ENCODE results near the gene TNRC6C.
"Not testable (repeated sequence)": the region's sequence is repeated elsewhere in the genome, so short reads cannot be mapped to it uniquely, and the experiment has no call there.

TNRC6C gene

GRCh38 chr17:78112518-78113471 is 154.3 kb downstream of the TNRC6C start:
- DNase-seq (ENCODE audit: low read depth), result peak; percentile 65

- no peak for DNase-seq (ENCODE audit: low read depth)
These were observed 155.6 kb downstream of the TNRC6C start for GRCh38 chr17:78113804-78114785.

GRCh38 chr17:78114831-78115723 is 156.6 kb downstream of the TNRC6C start:
- no peak for DNase-seq (ENCODE audit: low read depth)

GRCh38 chr17:78115803-78116202 is 157.3 kb downstream of the TNRC6C start:
- DNase-seq (ENCODE audit: low read depth), result not testable (repeated sequence)

GRCh38 chr17:78116411-78116810 is 157.9 kb downstream of the TNRC6C start:
- DNase-seq (ENCODE audit: low read depth), result no peak

GRCh38 chr17:78117027-78117981 is 158.8 kb downstream of the TNRC6C start:
- DNase-seq (ENCODE audit: low read depth), result no peak

GRCh38 chr17:78118801-78119241 is 160.3 kb downstream of the TNRC6C start:
- DNase-seq (ENCODE audit: low read depth), result no peak

- DNase-seq (ENCODE audit: low read depth), result no peak
These were observed 162.0 kb downstream of the TNRC6C start for GRCh38 chr17:78120537-78120936.

- DNase-seq (ENCODE audit: low read depth), result no peak
These were observed 162.7 kb downstream of the TNRC6C start for GRCh38 chr17:78120971-78121800.

- DNase-seq (ENCODE audit: low read depth), result no peak
These were observed 163.3 kb downstream of the TNRC6C start for GRCh38 chr17:78121801-78122215.

- DNase-seq (ENCODE audit: low read depth), result no peak
These were observed 163.9 kb downstream of the TNRC6C start for GRCh38 chr17:78122216-78122930.

- DNase-seq (ENCODE audit: low read depth), result no peak
These were observed 164.4 kb downstream of the TNRC6C start for GRCh38 chr17:78122931-78123249.

- DNase-seq (ENCODE audit: low read depth), result no peak
These were observed 164.9 kb downstream of the TNRC6C start for GRCh38 chr17:78123258-78123929.

- no peak for DNase-seq (ENCODE audit: low read depth)
These were observed 165.8 kb downstream of the TNRC6C start for GRCh38 chr17:78124081-78124835.

- DNase-seq (ENCODE audit: low read depth), result no peak
These were observed 166.3 kb downstream of the TNRC6C start for GRCh38 chr17:78124836-78125137.

- no peak for DNase-seq (ENCODE audit: low read depth)
These were observed 166.8 kb downstream of the TNRC6C start for GRCh38 chr17:78125138-78125913.
